ENCODE data around the gene STRIP1.

- TF ChIP-seq CTCF (IDR thresholded peaks at IDR 0.05 in 8 of 11, conservative IDR thresholded peaks at IDR 0.05 in 3 of 11) (no peak), POLR2AphosphoS5 (IDR thresholded peaks at IDR 0.05) (no peak), POLR2A (IDR thresholded peaks at IDR 0.05) (no peak)
These were observed 38.9 kb upstream of the STRIP1 start for GRCh38 chr1:109995536-109995935.
